Lower leg skin (tissue), 3 donors: ENCODE measurements around the gene CFL2.

Experiments
- POLR2A ChIP-seq, 2 donors: fragments of 450-650 bp; IDR thresholded peaks; one replicate each; pipeline ENCODE4 v1.6.1; 2016 to 2017; ENCODE audit warnings: antibody characterized with exemption in 2 of 2, mild to moderate bottlenecking in 1 of 2, moderate library complexity in 1 of 2
- TF ChIP-seq, protein P1 (sequence below), 3 donors: fragments of 450-650 bp; IDR thresholded peaks; one replicate each; pipeline ENCODE4 v1.5.1; 2016; ENCODE audit warnings: antibody characterized with exemption in 3 of 3, mild to moderate bottlenecking in 3 of 3, moderate library complexity in 2 of 3

DNA sequence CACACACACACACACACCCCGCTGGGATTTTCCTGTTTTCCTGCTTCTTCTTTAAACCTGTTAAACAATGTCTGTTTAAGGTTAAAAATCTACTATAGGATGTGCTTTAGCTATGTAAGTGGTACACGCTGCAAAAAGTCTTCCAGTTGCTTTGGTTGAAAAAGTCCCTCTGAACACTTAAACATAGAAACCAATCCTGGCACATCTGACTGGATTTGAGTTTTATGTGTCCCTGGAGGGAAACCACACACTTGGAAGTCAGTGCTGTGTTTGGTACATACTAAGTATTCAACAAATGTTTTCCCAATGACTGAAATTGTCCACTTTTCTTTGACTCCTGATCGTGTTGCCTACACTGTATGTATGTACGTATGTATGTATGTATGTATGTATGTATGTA is 22.0 kb downstream of the CFL2 start:
- no peak for TF ChIP-seq POLR2A (IDR thresholded peaks at IDR 0.05)
- TF ChIP-seq, protein P1, sequence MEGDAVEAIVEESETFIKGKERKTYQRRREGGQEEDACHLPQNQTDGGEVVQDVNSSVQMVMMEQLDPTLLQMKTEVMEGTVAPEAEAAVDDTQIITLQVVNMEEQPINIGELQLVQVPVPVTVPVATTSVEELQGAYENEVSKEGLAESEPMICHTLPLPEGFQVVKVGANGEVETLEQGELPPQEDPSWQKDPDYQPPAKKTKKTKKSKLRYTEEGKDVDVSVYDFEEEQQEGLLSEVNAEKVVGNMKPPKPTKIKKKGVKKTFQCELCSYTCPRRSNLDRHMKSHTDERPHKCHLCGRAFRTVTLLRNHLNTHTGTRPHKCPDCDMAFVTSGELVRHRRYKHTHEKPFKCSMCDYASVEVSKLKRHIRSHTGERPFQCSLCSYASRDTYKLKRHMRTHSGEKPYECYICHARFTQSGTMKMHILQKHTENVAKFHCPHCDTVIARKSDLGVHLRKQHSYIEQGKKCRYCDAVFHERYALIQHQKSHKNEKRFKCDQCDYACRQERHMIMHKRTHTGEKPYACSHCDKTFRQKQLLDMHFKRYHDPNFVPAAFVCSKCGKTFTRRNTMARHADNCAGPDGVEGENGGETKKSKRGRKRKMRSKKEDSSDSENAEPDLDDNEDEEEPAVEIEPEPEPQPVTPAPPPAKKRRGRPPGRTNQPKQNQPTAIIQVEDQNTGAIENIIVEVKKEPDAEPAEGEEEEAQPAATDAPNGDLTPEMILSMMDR (IDR thresholded peaks at IDR 0.05) = no peak
